GM23338 (cell line): Measurements from ENCODE around the gene LMF1. TPM values are rescaled to one million over a fixed set of nuclear protein-coding genes. Genes with fewer than 3 reads are reported as not detected.

Source experiments
- ATAC-seq: fragments of 200-7000 bp; cut with Tn5 transposase; 3 replicates; pipeline ENCODE4 v1.9.1; 2020
- DNase-seq: peaks from one replicate; pipeline ENCODE4 v3.0.0-alpha.2; 2015; ENCODE audit warnings: low spot score
- H2AFZ ChIP-seq: fragments of 200-600 bp; sonication (generic); 2 replicates; pipeline ENCODE4 v1.8.0; 2016; ENCODE audit warnings: antibody characterized with exemption, mild to moderate bottlenecking, moderate library complexity
- H3F3A ChIP-seq: fragments of 200-600 bp; sonication (generic); replicated peaks from 2 replicates; pipeline ENCODE4 v1.8.0; 2017; ENCODE audit warnings: antibody characterized with exemption, mixed run types, low read depth
- H3K27ac ChIP-seq: fragments of 200-600 bp; sonication (generic); 2 replicates; pipeline ENCODE4 v1.6.1; 2016; ENCODE audit warnings: low read depth
- H3K27me3 ChIP-seq: fragments of 200-600 bp; sonication (generic); 2 replicates; pipeline ENCODE4 v1.8.0; 2016; ENCODE audit warnings: mild to moderate bottlenecking, mixed run types, moderate library complexity; ENCODE audit not compliant: insufficient read depth
- H3K36me3 ChIP-seq: fragments of 200-600 bp; sonication (generic); 2 replicates; pipeline ENCODE4 v1.8.0; 2016; ENCODE audit warnings: mild to moderate bottlenecking; ENCODE audit not compliant: insufficient read depth
- H3K4me1 ChIP-seq: fragments of 200-600 bp; sonication (generic); 2 replicates; pipeline ENCODE4 v1.8.0; 2016; ENCODE audit warnings: mild to moderate bottlenecking, moderate library complexity; ENCODE audit not compliant: insufficient read depth
- H3K4me2 ChIP-seq: fragments of 200-600 bp; sonication (generic); 2 replicates; pipeline ENCODE4 v1.7.1; 2017; ENCODE audit warnings: mixed run types
- H3K4me3 ChIP-seq: fragments of 200-600 bp; sonication (generic); 2 replicates; pipeline ENCODE4 v1.6.1; 2016; ENCODE audit warnings: mixed run types
- H3K79me2 ChIP-seq: fragments of 200-600 bp; sonication (generic); replicated peaks from 2 replicates; pipeline ENCODE4 v1.8.0; 2017; ENCODE audit warnings: mild to moderate bottlenecking; ENCODE audit not compliant: insufficient read depth
- H3K9me2 ChIP-seq: fragments of 200-600 bp; sonication (generic); 2 replicates; pipeline ENCODE4 v1.8.0; 2017; ENCODE audit not compliant: insufficient read depth
- H4K20me1 ChIP-seq: fragments of 200-600 bp; sonication (generic); replicated peaks from 2 replicates; pipeline ENCODE4 v1.8.0; 2017; ENCODE audit warnings: mild to moderate bottlenecking; ENCODE audit not compliant: insufficient read depth
- H3K27ac Mint-ChIP-seq: 2 replicates; pipeline ENCODE4 v1.8.0; 2020; ENCODE audit warnings: inconsistent platforms, mild to moderate bottlenecking, moderate library complexity, mixed read lengths
- H3K27me3 Mint-ChIP-seq: 3 replicates; pipeline ENCODE4 v1.8.0; 2022; ENCODE audit warnings: low read depth, mild to moderate bottlenecking, moderate library complexity, mixed read lengths, inconsistent platforms; ENCODE audit not compliant: insufficient read depth, poor library complexity
- H3K36me3 Mint-ChIP-seq: 3 replicates; pipeline ENCODE4 v1.8.0; 2021; ENCODE audit warnings: low read depth, mild to moderate bottlenecking, inconsistent platforms, moderate library complexity, mixed read lengths
- H3K4me1 Mint-ChIP-seq: 3 replicates; pipeline ENCODE4 v1.8.0; 2020; ENCODE audit warnings: mild to moderate bottlenecking, inconsistent platforms, mixed read lengths
- H3K4me3 Mint-ChIP-seq: 3 replicates; pipeline ENCODE4 v1.8.0; 2021; ENCODE audit warnings: moderate library complexity, mild to moderate bottlenecking, inconsistent platforms, mixed read lengths
- H3K9me3 Mint-ChIP-seq: 3 replicates; pipeline ENCODE4 v1.8.0; 2020; ENCODE audit warnings: moderate library complexity, mild to moderate bottlenecking, inconsistent platforms, mixed read lengths
- CREB1 ChIP-seq: fragments of 250-450 bp; sonication (Bioruptor Pico); IDR thresholded peaks from 2 replicates; pipeline ENCODE4 v1.5.0; 2020; ENCODE audit warnings: low read depth, mild to moderate bottlenecking, moderate library complexity
- EZH2 ChIP-seq: fragments of 200-600 bp; sonication (generic); IDR thresholded peaks from one replicate; pipeline ENCODE4 v1.8.0; 2017; ENCODE audit warnings: antibody characterized with exemption, mild to moderate bottlenecking, low read depth; ENCODE audit not compliant: unreplicated experiment
- EZH2phosphoT487 ChIP-seq: fragments of 200-600 bp; sonication (generic); IDR thresholded peaks from one replicate; pipeline ENCODE4 v1.8.1; 2018; ENCODE audit warnings: antibody characterized with exemption; ENCODE audit not compliant: unreplicated experiment
- JUNB ChIP-seq: IDR thresholded peaks from one replicate; pipeline ENCODE4 v1.6.1; 2016; ENCODE audit warnings: antibody characterized with exemption; ENCODE audit not compliant: unreplicated experiment
- NANOG ChIP-seq: IDR thresholded peaks from 2 replicates; pipeline ENCODE4 v1.6.1; 2016; ENCODE audit warnings: antibody characterized with exemption, borderline replicate concordance
- POLR2AphosphoS5 ChIP-seq: IDR thresholded peaks from 2 replicates; pipeline ENCODE4 v1.6.1; 2016; ENCODE audit warnings: antibody characterized with exemption, low read depth
- STAT1 ChIP-seq: IDR thresholded peaks from one replicate; pipeline ENCODE4 v1.6.1; 2016; ENCODE audit warnings: antibody characterized with exemption; ENCODE audit not compliant: unreplicated experiment
- ZNF114 ChIP-seq: fragments of 250-450 bp; sonication (Bioruptor Pico); IDR thresholded peaks from 2 replicates; pipeline ENCODE4 v1.5.0; 2020; ENCODE audit warnings: mild to moderate bottlenecking, moderate library complexity
- ZNF331 ChIP-seq: fragments of 250-450 bp; sonication (Bioruptor Pico); IDR thresholded peaks from 2 replicates; pipeline ENCODE4 v1.5.0; 2020; ENCODE audit warnings: low read depth, mild to moderate bottlenecking, moderate library complexity
- polyA plus RNA-seq: library from polyadenylated mRNA; unstranded; fragments of >200 nt; fragmentation: Nextera tagmentation; extraction: Ambion mirVana; gene quantifications from 2 replicates; pipeline ENCODE4 v1.2.1, GENCODE V29; 2016
- total RNA-seq: library from RNA; depleted of rRNA; stranded (reverse); fragments of >200 nt; shearing (Covaris generic); gene quantifications from 2 replicates; pipeline ENCODE4 v1.2.3, GENCODE V29; 2014
- TF ChIP-seq, protein P1 (sequence below): IDR thresholded peaks from 2 replicates; pipeline ENCODE4 v1.6.1; 2016; ENCODE audit warnings: antibody characterized with exemption
- TF ChIP-seq, protein P2 (sequence below), 2 experiments: fragments of 200-600 bp in 1 of 2; sonication (generic) in 1 of 2; conservative IDR thresholded peaks; 2 replicates each; pipeline versions ENCODE4 v1.5.1 to v1.6.1; 2016 to 2017; ENCODE audit warnings: antibody characterized with exemption in 2 of 2, low read depth in 2 of 2, mild to moderate bottlenecking in 2 of 2, moderate library complexity in 1 of 2
- TF ChIP-seq, protein P3 (sequence below): fragments of 250-450 bp; sonication (Bioruptor Pico); IDR thresholded peaks from 2 replicates; pipeline ENCODE4 v1.5.0; 2020; ENCODE audit warnings: mild to moderate bottlenecking, moderate library complexity

Gene LMF1
- total and polyA plus RNA-seq, 2 experiments from 2014 or later, result 4.2 to 10.1 TPM

DNA sequence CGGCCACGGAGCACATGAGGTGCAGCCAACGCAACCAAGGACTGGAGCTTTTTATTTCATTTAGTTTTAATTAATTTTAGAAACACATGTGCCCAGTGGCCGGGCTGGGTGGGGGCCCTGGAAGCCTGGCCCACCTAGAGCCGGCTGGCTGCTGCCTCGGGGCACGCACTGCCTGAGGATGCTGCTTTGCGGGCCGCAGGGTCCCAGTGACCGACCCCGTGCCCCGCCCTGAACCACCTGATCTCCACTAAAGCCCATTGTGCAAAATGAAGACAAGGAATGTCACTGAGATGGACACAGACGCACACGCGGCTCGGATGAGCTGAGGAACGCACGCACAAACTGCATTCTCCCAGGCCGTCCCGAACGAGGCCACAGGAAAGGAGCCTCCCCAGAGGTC is 39.6 kb downstream of the LMF1 start:
- H3K4me1 ChIP-seq, result 0 out of 2 replicates have a peak, but pooled peaks cover 5% of the 10 kb centered on the region
- Mint-ChIP-seq H3K4me1 (peaks cover 13% of the 10 kb centered on the region), H3K27me3 (peaks cover 5% of the 10 kb centered on the region), H3K4me3 (no peak overlapping the region), H3K27ac (no peak overlapping the region), H3K36me3 (peaks cover 6% of the 10 kb centered on the region), H3K9me3 (peaks cover 12% of the 10 kb centered on the region)
- ATAC-seq, result no peak
- H3K79me2 ChIP-seq, result no peaks in the 10 kb centered on the region
- H3F3A ChIP-seq, result peaks cover 2% of the 10 kb centered on the region; the same call in 1 of the 2 replicates
- no peaks in the 10 kb centered on the region for H3K27me3 ChIP-seq
- H3K4me3 ChIP-seq, result no peak overlapping the region
- H4K20me1 ChIP-seq, result no peaks in the 10 kb centered on the region
- H3K4me2 ChIP-seq, result no peak overlapping the region
- TF ChIP-seq ZNF331 (CRISPR knock-in tag) (no peak), POLR2AphosphoS5 (no peak), NANOG (no peak), ZNF114 (no peak), CREB1 (CRISPR knock-in tag) (no peak), EZH2phosphoT487 (no peak)
- TF ChIP-seq, protein P1, sequence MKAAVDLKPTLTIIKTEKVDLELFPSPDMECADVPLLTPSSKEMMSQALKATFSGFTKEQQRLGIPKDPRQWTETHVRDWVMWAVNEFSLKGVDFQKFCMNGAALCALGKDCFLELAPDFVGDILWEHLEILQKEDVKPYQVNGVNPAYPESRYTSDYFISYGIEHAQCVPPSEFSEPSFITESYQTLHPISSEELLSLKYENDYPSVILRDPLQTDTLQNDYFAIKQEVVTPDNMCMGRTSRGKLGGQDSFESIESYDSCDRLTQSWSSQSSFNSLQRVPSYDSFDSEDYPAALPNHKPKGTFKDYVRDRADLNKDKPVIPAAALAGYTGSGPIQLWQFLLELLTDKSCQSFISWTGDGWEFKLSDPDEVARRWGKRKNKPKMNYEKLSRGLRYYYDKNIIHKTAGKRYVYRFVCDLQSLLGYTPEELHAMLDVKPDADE, result no peak
- DNase-seq, result no peak
- H3K27ac ChIP-seq, result no peak overlapping the region
- no peak overlapping the region for H2AFZ ChIP-seq
- no peaks in the 10 kb centered on the region for H3K36me3 ChIP-seq
- H3K9me2 ChIP-seq, result no peaks in the 10 kb centered on the region

DNA sequence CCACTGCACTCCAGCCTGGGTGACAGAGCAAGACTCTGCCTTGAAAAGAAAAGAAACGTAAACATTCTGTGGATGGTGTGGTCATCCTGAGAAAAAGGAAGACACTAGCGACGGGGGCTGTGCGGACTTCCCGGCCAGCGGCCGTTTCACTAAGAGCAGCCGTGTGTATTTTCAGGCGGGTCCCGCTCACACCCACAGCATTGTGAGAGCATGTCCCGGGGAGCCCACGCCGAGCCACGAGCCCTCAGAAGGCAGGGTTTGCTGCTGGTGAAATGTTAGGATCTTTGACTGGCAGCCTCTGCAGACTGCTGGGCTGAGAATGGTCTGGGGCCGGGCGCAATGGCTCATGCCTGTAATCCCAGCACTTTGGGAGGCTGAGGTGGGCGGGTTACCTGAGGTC is 40.3 kb downstream of the LMF1 start:
- no peaks in the 10 kb centered on the region for H3K27me3 ChIP-seq
- H3K4me1 ChIP-seq, result 0 out of 2 replicates have a peak, but pooled peaks cover 5% of the 10 kb centered on the region
- H3K4me3 ChIP-seq, result no peak overlapping the region
- TF ChIP-seq POLR2AphosphoS5 (no peak), STAT1 (no peak), EZH2 (no peak), NANOG (no peak), CREB1 (CRISPR knock-in tag) (no peak), JUNB (no peak), EZH2phosphoT487 (no peak)
- TF ChIP-seq, protein P2, sequence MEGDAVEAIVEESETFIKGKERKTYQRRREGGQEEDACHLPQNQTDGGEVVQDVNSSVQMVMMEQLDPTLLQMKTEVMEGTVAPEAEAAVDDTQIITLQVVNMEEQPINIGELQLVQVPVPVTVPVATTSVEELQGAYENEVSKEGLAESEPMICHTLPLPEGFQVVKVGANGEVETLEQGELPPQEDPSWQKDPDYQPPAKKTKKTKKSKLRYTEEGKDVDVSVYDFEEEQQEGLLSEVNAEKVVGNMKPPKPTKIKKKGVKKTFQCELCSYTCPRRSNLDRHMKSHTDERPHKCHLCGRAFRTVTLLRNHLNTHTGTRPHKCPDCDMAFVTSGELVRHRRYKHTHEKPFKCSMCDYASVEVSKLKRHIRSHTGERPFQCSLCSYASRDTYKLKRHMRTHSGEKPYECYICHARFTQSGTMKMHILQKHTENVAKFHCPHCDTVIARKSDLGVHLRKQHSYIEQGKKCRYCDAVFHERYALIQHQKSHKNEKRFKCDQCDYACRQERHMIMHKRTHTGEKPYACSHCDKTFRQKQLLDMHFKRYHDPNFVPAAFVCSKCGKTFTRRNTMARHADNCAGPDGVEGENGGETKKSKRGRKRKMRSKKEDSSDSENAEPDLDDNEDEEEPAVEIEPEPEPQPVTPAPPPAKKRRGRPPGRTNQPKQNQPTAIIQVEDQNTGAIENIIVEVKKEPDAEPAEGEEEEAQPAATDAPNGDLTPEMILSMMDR (conservative IDR thresholded peaks at IDR 0.05; ENCODE audit: low read depth in 2 of 2), result no peak
- TF ChIP-seq, protein P3, sequence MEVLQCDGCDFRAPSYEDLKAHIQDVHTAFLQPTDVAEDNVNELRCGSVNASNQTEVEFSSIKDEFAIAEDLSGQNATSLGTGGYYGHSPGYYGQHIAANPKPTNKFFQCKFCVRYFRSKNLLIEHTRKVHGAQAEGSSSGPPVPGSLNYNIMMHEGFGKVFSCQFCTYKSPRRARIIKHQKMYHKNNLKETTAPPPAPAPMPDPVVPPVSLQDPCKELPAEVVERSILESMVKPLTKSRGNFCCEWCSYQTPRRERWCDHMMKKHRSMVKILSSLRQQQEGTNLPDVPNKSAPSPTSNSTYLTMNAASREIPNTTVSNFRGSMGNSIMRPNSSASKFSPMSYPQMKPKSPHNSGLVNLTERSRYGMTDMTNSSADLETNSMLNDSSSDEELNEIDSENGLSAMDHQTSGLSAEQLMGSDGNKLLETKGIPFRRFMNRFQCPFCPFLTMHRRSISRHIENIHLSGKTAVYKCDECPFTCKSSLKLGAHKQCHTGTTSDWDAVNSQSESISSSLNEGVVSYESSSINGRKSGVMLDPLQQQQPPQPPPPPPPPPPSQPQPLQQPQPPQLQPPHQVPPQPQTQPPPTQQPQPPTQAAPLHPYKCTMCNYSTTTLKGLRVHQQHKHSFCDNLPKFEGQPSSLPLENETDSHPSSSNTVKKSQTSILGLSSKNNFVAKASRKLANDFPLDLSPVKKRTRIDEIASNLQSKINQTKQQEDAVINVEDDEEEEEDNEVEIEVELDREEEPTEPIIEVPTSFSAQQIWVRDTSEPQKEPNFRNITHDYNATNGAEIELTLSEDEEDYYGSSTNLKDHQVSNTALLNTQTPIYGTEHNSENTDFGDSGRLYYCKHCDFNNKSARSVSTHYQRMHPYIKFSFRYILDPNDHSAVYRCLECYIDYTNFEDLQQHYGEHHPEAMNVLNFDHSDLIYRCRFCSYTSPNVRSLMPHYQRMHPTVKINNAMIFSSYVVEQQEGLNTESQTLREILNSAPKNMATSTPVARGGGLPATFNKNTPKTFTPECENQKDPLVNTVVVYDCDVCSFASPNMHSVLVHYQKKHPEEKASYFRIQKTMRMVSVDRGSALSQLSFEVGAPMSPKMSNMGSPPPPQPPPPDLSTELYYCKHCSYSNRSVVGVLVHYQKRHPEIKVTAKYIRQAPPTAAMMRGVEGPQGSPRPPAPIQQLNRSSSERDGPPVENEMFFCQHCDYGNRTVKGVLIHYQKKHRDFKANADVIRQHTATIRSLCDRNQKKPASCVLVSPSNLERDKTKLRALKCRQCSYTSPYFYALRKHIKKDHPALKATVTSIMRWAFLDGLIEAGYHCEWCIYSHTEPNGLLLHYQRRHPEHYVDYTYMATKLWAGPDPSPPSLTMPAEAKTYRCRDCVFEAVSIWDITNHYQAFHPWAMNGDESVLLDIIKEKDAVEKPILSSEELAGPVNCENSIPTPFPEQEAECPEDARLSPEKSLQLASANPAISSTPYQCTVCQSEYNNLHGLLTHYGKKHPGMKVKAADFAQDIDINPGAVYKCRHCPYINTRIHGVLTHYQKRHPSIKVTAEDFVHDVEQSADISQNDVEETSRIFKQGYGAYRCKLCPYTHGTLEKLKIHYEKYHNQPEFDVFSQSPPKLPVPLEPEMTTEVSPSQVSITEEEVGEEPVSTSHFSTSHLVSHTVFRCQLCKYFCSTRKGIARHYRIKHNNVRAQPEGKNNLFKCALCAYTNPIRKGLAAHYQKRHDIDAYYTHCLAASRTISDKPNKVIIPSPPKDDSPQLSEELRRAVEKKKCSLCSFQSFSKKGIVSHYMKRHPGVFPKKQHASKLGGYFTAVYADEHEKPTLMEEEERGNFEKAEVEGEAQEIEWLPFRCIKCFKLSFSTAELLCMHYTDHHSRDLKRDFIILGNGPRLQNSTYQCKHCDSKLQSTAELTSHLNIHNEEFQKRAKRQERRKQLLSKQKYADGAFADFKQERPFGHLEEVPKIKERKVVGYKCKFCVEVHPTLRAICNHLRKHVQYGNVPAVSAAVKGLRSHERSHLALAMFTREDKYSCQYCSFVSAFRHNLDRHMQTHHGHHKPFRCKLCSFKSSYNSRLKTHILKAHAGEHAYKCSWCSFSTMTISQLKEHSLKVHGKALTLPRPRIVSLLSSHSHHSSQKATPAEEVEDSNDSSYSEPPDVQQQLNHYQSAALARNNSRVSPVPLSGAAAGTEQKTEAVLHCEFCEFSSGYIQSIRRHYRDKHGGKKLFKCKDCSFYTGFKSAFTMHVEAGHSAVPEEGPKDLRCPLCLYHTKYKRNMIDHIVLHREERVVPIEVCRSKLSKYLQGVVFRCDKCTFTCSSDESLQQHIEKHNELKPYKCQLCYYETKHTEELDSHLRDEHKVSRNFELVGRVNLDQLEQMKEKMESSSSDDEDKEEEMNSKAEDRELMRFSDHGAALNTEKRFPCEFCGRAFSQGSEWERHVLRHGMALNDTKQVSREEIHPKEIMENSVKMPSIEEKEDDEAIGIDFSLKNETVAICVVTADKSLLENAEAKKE (CRISPR knock-in tag), result no peak
- H3K4me3 Mint-ChIP-seq, result no peak overlapping the region
- H4K20me1 ChIP-seq, result no peaks in the 10 kb centered on the region
- H3K9me3 Mint-ChIP-seq, result peaks cover 18% of the 10 kb centered on the region
- H3K9me2 ChIP-seq, result 0 out of 2 replicates have a peak, but pooled peaks cover 2% of the 10 kb centered on the region
- ATAC-seq (no peak), DNase-seq (no peak)
- H3K27ac ChIP-seq, result no peak overlapping the region
- peaks cover 5% of the 10 kb centered on the region for H3K27me3 Mint-ChIP-seq
- no peak overlapping the region for H3K4me2 ChIP-seq
- H3K79me2 ChIP-seq, result no peaks in the 10 kb centered on the region
- H3K4me1 Mint-ChIP-seq, result peaks cover 13% of the 10 kb centered on the region
- peaks cover 11% of the 10 kb centered on the region for H3K36me3 Mint-ChIP-seq
- 0 out of 2 replicates have a peak, but pooled peaks cover 5% of the 10 kb centered on the region for H3K36me3 ChIP-seq
- no peak overlapping the region for H3K27ac Mint-ChIP-seq
- peaks cover 6% of the 10 kb centered on the region; the same call in 1 of the 2 replicates for H3F3A ChIP-seq
- H2AFZ ChIP-seq, result no peak overlapping the region
